ENCODE data around the gene CDK18.

DNA sequence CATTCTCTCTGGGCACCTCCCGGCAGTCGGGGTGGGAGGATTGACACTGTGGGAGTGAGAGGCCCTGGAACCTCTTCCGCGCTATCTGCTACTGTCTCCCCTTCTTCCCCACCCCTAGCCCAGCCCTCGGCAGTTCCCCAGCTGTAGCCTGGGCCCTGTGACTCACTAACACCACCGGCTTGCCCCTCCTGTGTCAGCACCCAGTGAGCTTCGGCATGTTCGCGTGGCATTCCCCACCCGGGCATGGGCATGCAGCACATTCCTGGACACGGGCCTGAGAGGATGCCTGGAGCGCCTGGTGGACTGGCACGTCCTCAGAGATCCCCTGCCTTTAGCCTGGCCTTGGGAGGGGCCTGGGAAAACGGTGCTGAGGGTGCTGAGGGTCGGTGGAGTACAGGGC is 1.3 kb downstream of the CDK18 start:
- TF ChIP-seq POLR2AphosphoS5 (IDR thresholded peaks at IDR 0.05; ENCODE audit: low read depth, low read length) (no peak), TAF1 (IDR thresholded peaks at IDR 0.05; ENCODE audit: borderline replicate concordance, insufficient read depth, low read length) (no peak)

Data from PFSK-1 (cell line).